Cardiac fibroblast (primary cell): ENCODE measurements around the gene PTPN6.

Experiments used
- DNase-seq, 2 donors: peaks; one replicate each; pipeline versions ENCODE4 v3.0.0 to v3.0.0-alpha.2; 2010; ENCODE audit warnings: low read depth in 2 of 2
- H3K4me3 ChIP-seq, 2 donors: replicated peaks in 1 of 2; 1 replicate in 1 of 2; 2 replicates in 1 of 2; pipeline ENCODE4 v1.5.1; 2011; ENCODE audit warnings: low read depth in 2 of 2, low read length in 2 of 2, mild to moderate bottlenecking in 2 of 2, moderate library complexity in 1 of 2
- CTCF ChIP-seq: IDR thresholded peaks from one replicate; pipeline ENCODE4 v1.5.1; 2011; ENCODE audit warnings: low read depth, mild to moderate bottlenecking, low read length, inconsistent platforms

Gene PTPN6

GRCh38 chr12:6916426-6917200 lies 34.5 kb upstream of the PTPN6 start:
- no peak for DNase-seq
- TF ChIP-seq CTCF, result no peak
- H3K4me3 ChIP-seq, result no peak overlapping the region

GRCh38 chr12:6917491-6918231 lies 33.5 kb upstream of the PTPN6 start:
- peak in 1 of 2 donors; percentile 62 for DNase-seq
- no peak for TF ChIP-seq CTCF
- H3K4me3 ChIP-seq, result no peak overlapping the region

GRCh38 chr12:6919588-6919987 lies 31.6 kb upstream of the PTPN6 start:
- DNase-seq, result no peak
- no peak overlapping the region for H3K4me3 ChIP-seq
- no peak for TF ChIP-seq CTCF

GRCh38 chr12:6921539-6921938 lies 29.6 kb upstream of the PTPN6 start:
- no peak for DNase-seq
- H3K4me3 ChIP-seq, result no peak overlapping the region
- no peak for TF ChIP-seq CTCF

- no peak overlapping the region for H3K4me3 ChIP-seq
- DNase-seq, result no peak
- TF ChIP-seq CTCF, result no peak
Measured at GRCh38 chr12:6921996-6922946, 28.9 kb upstream of the PTPN6 start.

GRCh38 chr12:6923003-6923732 lies 28.0 kb upstream of the PTPN6 start:
- DNase-seq, result no peak
- TF ChIP-seq CTCF, result no peak
- no peak overlapping the region for H3K4me3 ChIP-seq
